ENCODE data around the gene AFG3L2. TPM values are rescaled to one million over a fixed set of nuclear protein-coding genes. Genes with fewer than 3 reads are reported as not detected.
A peak's percentile ranks its signal among the peaks of the same experiment; 100 is the strongest.

Gene AFG3L2
- total RNA-seq, 1 donor from 2014 or later, result 50.2 TPM

- H3K27me3 ChIP-seq (ENCODE audit: control insufficient read depth, insufficient read depth, low read length), result no peaks in the 10 kb centered on the region
- TF ChIP-seq CTCF (IDR thresholded peaks at IDR 0.05; ENCODE audit: insufficient read depth, low read length, poor library complexity, severe bottlenecking), result no peak
- DNase-seq (ENCODE audit: low read depth), result no peak
These were observed 47.8 kb downstream of the AFG3L2 start for GRCh38 chr18:12329125-12329698.

GRCh38 chr18:12328179-12328823 lies 48.7 kb downstream of the AFG3L2 start:
- no peak for DNase-seq (ENCODE audit: low read depth)
- Histone ChIP-seq H3K4me3 (ENCODE audit: low read depth, low read length) (no peak overlapping the region), H3K27me3 (ENCODE audit: control insufficient read depth, insufficient read depth, low read length) (no peaks in the 10 kb centered on the region), H3K36me3 (ENCODE audit: control insufficient read depth, insufficient read depth, low read length) (peaks cover 7% of the 10 kb centered on the region)
- TF ChIP-seq CTCF (IDR thresholded peaks at IDR 0.05; ENCODE audit: insufficient read depth, low read length, poor library complexity, severe bottlenecking), result no peak

More at GRCh38 chr18:12329125-12329698, 47.8 kb downstream of the AFG3L2 start:
- Histone ChIP-seq H3K36me3 (ENCODE audit: control insufficient read depth, insufficient read depth, low read length) (peaks cover 7% of the 10 kb centered on the region), H3K4me3 (ENCODE audit: low read depth, low read length) (no peak overlapping the region)

GRCh38 chr18:12327510-12328178 lies 49.4 kb downstream of the AFG3L2 start:
- Histone ChIP-seq H3K27me3 (ENCODE audit: control insufficient read depth, insufficient read depth, low read length) (no peaks in the 10 kb centered on the region), H3K36me3 (ENCODE audit: control insufficient read depth, insufficient read depth, low read length) (peaks cover 7% of the 10 kb centered on the region), H3K4me3 (ENCODE audit: low read depth, low read length) (no peak overlapping the region)
- no peak for DNase-seq (ENCODE audit: low read depth)
- TF ChIP-seq CTCF (IDR thresholded peaks at IDR 0.05; ENCODE audit: insufficient read depth, low read length, poor library complexity, severe bottlenecking), result peak; percentile 93

- no peak for TF ChIP-seq CTCF (IDR thresholded peaks at IDR 0.05; ENCODE audit: insufficient read depth, low read length, poor library complexity, severe bottlenecking)
- H3K4me3 ChIP-seq (ENCODE audit: low read depth, low read length), result no peak overlapping the region
- DNase-seq (ENCODE audit: low read depth), result no peak
- peaks cover 7% of the 10 kb centered on the region for H3K36me3 ChIP-seq (ENCODE audit: control insufficient read depth, insufficient read depth, low read length)
- H3K27me3 ChIP-seq (ENCODE audit: control insufficient read depth, insufficient read depth, low read length), result no peaks in the 10 kb centered on the region
These were observed 50.1 kb downstream of the AFG3L2 start for GRCh38 chr18:12326711-12327460.

GRCh38 chr18:12325726-12326245 lies 51.2 kb downstream of the AFG3L2 start:
- peaks cover 7% of the 10 kb centered on the region for H3K36me3 ChIP-seq (ENCODE audit: control insufficient read depth, insufficient read depth, low read length)
- no peak for TF ChIP-seq CTCF (IDR thresholded peaks at IDR 0.05; ENCODE audit: insufficient read depth, low read length, poor library complexity, severe bottlenecking)
- no peak overlapping the region for H3K4me3 ChIP-seq (ENCODE audit: low read depth, low read length)
- H3K27me3 ChIP-seq (ENCODE audit: control insufficient read depth, insufficient read depth, low read length), result no peaks in the 10 kb centered on the region
- DNase-seq (ENCODE audit: low read depth), result no peak

Measured in kidney epithelial cell (primary cell).